Activated T-cell treated with anti-CD3 and anti-CD28 coated beads for 24 hours (primary cell): ENCODE data around the gene TICRR.
A peak's percentile ranks its signal among the peaks of the same experiment; 100 is the strongest.

Source experiments
- DNase-seq: peaks from one replicate; pipeline ENCODE4 v3.0.0-alpha.2; 2020; ENCODE audit warnings: low read depth

Gene TICRR

DNA sequence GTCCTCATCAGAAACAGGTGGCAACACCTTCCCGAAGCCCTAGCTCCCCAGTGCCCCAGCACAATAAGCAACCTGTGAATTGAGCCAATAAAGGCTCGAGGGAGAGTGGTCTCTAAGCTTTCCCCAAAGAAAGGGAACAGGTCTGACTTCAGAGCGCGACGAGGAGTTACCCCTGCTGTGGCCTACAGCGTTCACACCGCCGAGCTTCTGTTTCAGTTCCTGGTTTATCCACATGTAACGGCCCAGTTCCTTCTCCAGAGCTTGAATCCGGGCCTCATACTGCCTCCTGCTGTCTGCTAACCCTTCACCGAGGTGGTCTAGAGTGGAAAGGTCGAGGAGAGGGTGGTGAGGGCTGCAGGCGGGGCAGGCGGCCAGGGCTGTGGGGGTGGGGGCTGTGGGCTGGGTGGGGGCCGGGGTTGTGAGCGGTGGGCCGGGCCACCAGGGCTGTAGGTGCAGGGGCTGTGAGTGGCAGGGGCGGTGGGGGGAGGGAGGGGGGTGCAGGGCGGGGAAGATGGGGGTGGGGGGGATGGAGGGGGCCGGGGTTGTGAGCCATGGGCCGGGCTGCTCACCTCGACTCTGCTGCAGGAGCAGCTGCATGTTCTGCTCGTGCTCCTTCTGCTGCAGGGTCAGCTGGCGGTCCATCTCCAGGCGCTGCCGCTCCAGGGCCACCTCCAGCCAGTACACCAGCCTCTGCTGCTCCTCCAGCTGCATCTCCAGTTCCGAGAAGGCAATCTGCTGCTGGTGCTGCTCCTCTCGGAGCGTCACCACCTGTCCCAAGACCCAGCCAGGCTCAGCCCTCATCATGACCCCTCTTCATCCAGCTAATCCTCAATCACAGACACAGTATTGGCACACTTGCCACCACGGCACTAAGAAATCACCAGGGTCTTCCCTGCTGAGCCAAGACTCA, 53.8 kb downstream of the TICRR start:
- DNase-seq, result no peak

DNA sequence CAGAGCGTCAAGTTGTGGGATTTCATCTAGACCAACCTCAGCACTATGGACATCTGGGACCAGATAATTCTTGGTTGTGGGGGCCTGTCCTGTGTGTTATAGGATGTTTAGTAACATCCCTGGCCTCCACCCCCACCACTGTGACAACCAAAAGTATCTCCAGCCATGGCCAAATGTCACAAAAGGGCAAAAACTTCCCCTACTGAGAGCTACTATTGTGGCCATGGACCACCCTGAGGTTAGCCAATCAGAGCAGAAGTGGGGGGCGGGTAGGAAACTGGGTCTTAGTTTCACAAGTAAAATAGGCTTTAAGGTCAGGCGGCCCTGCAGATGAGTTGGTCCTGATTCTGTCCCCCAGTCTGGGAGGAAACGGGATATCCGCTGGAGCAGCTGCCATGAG, 54.6 kb downstream of the TICRR start:
- no peak for DNase-seq

DNA sequence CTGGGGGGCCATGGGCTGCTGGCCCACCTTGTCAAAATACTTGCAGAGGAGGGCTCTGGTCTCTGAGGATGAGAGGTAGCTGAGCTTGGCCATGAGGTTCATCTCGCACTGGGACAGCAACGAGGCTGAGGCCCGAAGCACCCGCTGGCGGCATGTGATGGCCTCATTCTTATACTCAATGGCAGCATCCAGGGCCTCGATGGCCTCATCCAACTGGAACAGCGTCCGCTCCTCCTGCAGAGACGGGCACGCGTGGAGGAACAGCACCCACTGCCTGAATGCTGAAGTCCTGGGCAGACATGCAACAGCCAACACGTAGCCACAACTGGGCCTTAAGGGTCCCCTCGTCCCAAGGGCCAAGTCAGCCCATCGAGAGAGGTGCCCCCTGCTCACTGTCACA, 55.0 kb downstream of the TICRR start:
- DNase-seq, result no peak

DNA sequence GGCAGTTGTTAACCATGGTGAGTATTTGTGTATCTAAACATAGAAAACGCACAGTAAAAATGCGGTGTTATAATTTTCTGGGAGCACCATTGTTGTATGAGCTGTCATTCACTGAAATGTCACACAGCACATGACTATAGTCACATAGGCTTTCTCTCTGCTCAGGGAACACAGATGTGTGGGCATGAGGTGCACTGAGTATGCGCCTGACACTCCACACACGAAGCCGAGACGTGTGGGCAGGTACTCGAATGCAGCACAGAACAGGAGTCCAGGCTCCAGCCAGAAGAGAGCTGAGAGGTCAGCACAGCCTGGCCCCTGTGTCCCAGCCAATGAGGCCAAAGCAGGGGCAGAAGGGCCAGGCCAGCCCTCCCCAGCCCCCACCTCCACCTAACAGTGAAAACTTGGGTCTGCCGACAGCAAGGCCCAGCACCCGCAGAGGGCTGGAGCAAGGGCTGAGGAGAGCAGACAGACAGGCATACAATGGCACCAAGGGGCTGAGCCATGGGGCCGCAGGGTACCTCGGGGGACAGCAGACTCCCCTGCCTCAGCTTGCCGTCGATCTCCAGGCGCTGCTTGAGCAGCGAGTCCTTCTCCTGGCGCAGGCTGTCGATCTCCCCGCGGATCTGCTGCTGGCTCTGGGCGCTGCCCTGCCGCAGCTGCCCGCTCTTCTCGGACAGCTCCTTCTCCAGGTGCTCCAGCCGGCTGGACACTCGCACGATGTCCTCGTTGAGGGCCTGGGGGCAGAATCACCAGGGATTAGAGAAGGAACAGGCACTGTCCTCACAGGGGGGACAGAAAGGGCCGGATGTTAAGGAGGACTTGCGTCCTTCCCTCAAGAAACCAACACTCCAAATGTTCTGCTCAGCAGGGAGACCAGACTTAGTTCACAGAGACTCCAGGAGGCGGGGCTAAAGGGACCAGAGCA, 56.0 kb downstream of the TICRR start:
- DNase-seq, result no peak

DNA sequence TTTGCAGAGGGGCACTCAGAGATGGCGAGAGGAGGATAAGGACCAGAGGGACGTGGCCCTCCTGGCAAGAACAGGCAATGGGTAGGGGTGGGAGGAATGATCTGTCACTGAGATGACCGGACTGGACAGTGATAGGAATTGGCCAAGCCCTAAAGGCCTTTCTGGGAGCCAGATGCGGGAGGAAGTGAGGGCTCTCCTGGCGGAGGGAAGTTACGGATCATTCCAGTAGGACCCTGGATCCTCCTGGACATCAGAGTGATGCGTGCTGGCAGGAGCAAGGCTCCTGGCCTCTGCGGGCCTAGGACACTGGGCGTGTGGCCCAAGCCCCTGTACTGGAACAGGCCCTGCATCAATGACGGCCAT, 56.6 kb downstream of the TICRR start:
- no peak for DNase-seq

DNA sequence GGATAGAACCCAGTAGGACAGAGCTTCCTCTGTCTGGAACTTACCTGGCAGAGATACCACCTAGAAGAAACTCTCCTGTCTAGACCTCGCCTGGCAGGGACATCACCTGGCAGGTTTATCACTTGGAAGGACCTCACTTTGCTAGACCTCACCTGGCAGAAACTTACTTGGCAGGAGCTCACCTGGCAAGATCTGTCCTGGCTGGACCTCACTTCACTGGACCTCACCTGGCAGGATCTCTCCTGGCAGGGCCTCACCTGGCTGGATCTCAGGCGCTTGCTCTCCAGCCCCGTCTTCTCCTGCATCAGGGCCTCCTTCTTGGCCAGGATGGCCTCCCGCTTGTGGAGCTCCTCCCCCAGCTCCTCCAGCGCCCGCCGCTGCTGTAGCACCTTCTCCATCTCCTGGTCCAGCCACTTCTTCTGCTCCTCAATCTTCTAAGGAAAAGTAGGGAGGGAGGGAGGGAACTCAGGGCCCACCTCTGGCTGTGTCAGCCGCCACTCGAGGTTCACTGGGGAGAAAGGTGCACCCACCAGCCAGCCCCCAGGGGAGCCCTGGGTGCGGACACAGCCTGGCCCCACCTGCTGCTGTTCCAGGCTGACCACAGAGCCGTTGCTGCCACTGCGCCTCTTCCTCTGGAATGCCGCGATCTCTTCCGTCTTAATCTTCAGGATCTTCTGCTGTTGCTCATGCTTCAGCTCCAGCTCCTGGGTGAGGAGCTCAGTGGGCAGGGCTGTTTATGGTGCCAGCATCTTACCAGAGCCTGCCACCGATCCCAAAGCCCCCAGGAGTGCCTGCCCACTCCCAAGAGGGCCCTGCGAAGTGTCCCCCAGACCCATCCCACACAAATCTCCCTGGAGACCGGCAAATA, 57.5 kb downstream of the TICRR start:
- no peak for DNase-seq

DNA sequence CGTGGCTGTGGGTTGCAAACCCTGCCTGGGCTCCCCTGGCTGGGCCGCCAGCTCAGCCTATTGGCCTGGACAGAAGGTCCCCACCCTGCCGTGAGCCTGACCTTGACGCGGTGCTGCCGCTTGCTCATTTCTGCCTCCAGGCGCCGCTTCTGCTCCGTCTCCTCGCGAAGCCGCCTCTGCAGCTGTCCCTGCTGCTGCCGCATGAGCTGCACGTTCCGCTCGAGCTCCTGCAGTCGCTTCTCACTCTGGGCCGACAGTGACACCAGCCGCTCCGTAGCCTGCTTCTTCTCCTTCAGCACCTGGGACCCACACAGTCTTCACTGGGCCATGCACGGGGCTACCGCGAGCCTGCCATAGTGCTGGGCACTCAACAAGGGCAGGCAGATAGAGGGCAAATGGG, 58.3 kb downstream of the TICRR start:
- no peak for DNase-seq

DNA sequence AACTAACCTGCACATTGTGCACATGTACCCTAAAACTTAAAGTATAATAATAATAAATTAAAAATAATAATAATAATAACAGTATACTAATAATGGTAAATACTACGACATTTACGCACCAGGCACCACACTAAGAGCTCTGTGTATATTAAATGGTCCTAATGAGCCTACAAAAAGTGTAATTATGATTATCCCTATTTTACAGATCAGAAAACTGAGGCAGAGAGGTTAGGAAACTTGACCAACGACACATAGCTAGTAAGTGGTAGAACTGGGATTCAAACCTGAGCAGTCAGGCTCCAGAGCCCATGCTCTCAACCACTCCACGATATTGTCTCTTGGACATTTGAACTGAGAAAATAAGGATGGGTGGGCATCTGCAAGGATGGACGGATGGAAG, 65.0 kb downstream of the TICRR start:
- DNase-seq, result no peak

DNA sequence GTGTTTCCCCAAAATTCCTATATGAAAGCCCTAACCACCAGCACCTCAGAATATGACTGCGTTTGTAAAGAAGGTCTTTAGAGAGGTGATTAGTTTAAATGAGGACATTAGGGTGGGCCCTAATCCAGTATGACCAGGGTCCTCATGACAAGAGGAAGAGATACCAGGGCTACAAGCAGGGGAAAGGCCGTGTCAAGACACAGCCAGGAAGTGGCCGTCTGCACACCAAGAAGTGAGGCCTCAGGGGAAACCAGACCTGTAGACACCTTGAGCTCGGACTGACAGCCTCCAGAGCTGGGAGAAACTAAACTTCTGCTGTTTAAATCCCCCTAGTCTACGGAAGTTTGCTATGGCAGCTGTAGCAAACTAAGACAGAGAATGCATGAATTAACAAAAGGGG, 65.8 kb downstream of the TICRR start:
- no peak for DNase-seq

DNA sequence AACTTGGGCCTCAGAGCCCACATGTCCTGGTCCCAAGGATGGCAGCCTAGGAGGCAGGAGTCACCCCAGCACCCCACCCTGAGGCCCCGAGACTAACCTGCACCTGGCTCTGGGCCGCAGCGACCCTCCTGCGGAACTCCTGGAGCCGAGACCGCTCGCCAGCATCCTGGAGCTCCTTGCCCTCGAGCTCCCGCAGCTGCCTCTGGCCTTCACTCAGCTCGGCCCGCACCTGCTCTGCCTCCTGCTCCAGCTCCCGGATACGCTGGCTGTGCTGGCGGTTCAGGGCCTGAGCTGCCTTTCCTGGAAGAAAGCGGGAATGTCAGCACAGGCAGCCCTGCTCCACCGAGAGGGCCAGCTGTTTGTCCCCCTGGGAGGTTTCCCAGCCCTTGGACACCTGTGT, 66.8 kb downstream of the TICRR start:
- no peak for DNase-seq

DNA sequence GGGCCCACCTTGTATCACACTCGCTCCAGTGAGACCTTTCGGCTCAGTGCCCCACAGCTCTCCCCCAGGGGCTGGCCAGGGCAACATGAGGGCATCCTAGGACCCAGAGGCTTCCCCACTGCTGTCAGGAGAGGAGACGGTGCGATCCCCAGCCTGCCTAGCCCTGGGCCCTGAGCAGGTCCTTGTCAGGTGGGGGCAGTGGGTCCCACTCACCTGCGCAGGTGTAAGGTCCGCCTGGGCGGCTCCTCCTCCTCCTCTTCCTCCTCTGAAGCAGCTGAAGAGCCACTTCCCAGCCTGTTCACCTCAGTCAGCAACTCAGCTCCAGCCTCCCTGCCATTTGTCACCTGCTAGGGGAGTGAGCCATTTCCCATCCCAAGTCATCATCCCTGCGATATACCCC, 70.4 kb downstream of the TICRR start:
- DNase-seq, result no peak

DNA sequence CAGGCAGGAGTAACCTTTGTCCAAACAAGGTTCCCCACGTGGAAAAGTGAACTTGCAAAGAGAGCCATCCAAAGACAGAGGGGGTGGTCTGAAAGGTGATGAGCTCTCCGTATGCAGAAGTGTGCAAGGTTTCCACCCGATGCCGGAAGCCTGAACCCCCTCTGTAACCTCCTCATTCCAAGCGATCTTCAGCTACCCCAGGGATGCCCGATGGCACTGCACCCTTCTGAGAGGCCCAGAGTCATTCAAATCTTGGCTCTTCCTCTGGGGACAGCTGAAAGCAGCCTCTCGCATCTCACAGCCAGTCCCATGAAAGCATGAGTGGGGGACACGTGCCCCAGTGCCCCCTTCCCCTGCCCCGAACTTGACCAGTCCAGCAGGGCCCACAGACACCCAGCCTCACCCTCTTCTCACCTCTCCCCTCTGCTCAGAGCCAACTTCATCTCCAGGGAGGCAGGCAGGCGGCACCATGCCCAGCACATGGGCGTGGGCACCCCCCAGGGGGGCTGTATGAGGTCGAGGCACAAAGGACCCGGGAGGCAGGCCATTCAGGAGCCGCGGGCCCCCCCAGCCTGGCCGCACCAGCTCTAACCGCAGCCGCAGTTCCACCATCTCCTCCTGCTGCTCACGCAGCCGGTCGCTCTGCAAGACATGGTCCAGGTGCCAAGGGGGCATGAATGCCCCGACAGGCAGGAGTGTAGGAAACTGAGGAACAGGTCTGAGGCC, 71.3 kb downstream of the TICRR start:
- DNase-seq, result no peak

DNA sequence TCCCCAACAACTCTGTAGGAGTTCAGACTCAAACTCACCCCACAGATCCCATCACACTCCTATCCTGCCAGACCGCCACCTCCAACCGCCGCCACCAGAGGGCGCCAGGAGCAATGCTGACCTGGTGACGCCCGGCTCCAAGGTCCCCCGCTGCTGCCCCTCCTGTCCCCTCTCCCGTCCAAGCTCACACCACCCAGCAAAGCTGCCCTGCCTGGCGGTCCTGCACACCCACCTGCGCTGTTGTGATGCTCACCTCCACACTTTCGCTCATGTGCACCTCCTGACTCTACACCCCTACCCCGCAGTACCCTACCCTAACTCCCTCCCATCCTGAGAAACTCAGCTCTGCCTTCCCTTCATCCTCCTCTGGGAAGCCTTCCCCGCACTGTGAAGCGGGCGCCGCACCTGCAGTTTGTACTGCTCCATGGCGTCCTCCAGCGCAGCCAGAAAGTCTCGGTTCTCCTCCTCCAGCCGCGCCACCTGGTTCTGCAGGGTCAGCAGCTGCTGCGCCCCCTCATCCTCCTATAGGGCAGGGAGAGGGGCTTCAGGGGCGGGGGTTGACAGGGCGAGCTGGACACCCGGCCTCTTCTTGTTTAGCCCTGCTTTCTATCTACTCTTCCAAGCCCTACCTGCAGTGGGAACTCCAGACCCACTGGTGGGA, 72.1 kb downstream of the TICRR start:
- DNase-seq, result peak; percentile 46

DNA sequence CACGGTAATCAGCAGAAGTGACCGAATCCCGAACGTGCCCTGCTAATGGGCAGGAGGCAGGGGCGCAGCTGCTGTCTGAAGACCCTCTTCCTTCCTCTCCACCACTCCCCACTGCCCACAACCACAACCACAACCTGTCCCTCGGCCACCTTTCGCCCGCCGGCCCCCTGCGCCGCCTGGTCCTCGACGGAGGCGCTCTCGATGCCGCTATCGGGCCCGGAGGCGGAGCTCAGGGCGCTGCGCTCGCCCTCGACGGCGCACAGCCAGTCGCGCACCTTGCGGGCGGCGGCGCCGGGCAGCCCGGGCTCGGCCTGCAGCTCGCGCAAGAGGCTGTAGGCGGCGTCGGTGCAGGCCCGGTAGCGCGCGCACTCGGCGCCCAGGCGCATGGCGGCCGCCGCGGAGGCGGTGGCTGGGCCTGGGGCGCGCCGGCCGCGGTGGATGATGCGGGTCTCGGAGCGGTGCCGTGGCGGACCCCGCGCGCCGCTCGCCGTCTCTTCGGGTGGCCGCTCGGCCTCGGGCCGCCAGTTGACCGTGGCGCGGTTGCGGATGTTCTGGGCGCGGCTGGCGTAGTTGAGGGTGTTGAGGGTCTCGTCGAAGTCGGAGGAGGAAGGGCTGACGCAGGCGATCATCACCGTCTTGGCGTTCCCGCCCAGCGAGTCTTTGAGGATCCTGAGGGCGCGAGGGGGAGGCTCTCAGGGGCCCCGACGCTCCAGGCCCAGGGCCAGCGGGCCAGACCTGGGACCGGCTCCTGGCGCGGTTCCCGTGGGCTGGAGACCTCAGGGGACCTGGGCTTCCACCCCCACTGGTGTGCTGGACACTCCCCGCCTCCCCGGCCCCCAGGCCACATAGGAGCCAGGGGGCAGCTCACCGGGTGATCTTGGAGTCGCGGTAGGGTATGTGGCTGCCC, 73.1 kb downstream of the TICRR start:
- no peak for DNase-seq

DNA sequence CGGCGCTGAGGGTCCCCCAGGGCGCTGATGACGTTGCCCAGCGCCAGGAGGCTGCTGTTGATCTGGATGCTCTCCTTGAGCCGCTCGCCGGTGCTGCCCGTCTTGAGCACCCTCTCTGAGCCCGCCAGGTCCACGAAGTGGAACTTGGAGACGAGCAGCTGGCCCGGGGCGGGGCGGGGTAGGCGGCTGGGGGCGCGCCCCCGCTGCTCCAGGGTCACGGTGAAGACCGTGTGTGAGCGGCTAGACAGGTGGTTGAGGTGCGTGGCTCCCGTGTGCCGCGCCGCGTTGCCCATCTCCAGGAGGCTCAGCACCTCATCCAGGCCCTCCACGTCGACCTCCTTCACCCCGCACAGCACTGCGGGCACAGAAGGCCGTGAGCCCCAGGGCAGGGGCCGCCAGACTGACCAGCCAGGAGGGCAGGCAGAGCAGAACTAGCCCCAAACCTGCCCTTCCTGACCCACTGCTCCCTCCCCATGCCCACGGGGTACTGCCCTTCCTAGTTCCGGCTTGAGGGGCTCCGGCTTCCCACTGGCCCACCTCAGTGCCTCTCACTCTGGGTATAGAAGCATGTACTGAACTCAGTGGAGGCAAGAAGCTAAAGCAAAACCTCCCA, 73.8 kb downstream of the TICRR start:
- DNase-seq, result no peak

DNA sequence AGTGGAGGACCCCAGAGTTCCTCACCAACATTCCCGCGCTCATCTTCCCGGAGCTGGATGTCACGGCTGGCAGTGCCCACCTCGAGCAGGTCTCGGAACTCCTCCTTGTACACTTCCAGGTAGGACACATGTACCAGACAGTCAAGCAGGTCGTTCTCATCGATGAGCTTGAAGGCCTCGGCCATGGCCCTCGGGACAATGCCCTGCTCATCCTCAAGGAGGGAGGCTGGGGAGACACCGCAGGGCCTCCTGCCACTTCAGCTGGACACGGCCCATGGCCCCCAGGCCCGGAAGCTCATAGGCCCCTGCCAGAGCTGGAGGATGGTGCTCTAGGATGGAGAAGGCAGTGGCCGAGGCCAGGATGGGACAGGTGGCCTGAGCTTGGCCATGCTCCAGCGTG, 74.4 kb downstream of the TICRR start:
- DNase-seq, result no peak

DNA sequence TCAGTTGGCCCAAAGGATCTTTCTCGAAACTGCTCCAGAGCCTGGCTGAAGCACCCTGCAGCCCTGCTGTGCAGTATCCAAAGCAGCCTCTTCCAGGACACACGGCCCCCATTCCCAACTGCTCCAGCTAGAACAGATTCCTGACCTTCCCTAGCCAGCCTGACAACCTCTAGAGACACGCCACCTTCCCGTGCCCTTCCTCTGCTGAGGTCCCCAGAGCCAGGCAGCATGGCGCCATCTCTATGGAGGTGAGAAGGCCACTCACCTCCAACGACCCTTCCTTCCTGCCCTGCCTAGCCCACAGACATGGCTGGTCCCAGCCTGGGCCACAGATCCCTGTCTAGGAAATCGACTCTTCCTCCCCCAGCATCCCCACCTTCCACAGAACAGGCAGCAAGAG, 76.9 kb downstream of the TICRR start:
- no peak for DNase-seq

DNA sequence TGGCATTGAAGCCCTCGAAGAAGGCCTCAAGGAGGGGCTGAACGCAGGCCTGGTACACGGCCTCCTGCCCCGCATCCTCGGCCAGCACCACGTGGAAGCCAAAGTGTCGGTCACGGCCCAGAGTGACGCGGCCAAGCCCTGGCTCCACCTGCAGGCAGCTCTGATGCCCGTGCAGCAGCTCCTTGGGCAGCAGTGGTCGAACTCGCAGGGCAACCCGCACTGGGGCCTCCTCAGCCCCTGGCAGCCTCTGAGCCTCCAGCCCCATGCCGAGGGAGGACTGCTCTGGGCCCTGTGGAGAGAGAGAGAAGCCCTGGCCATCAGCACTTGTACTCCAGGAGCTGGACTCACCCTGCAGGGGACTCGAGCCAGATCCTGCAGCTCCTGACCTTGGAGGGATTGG, 77.4 kb downstream of the TICRR start:
- no peak for DNase-seq

DNA sequence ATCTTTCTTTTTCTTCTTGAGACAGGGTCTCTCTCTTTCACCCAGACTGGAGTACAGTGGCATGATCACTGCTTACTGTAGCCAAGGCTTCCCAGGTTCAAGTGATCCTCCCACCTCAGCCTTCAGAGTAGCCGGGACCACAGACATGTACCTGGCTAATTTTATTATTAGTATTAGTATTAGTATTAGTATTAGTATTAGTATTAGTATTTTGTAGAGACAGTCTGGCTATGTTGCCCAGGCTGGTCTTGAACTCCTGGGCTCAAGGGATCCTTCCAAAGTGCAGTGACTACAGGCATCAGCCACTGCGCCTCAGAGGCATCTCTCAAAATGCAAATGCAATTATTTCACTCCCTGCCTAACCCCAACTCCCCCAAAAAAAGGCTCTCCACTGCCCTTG, 78.3 kb downstream of the TICRR start:
- no peak for DNase-seq
